H9 (cell line): ENCODE results near the gene HS6ST3. TPM values are rescaled to one million over a fixed set of nuclear protein-coding genes. Genes with fewer than 3 reads are reported as not detected.

ENCODE experiments used
- DNase-seq: peaks from one replicate; pipeline ENCODE4 v3.0.0-alpha.2; 2017
- H2AFZ ChIP-seq: one replicate; pipeline ENCODE4 v1.6.1; 2013; ENCODE audit warnings: mild to moderate bottlenecking, low read length, control low read depth, moderate library complexity
- H2AK5ac ChIP-seq: 2 replicates; pipeline ENCODE4 v1.6.1; 2013; ENCODE audit warnings: low read length, control low read depth, mixed read lengths; ENCODE audit not compliant: insufficient read length
- H2BK120ac ChIP-seq: one replicate; pipeline ENCODE4 v1.6.1; 2013; ENCODE audit warnings: low read depth, mild to moderate bottlenecking, low read length, control low read depth, inconsistent platforms; ENCODE audit not compliant: poor library complexity, severe bottlenecking
- H2BK12ac ChIP-seq: 2 replicates; pipeline ENCODE4 v1.6.1; 2013; ENCODE audit warnings: low read length, control low read depth, mixed read lengths, low read depth; ENCODE audit not compliant: insufficient read length
- H2BK15ac ChIP-seq: 2 replicates; pipeline ENCODE4 v1.6.1; 2013; ENCODE audit warnings: low read depth, low read length, control low read depth
- H2BK20ac ChIP-seq: one replicate; pipeline ENCODE4 v1.6.1; 2013; ENCODE audit warnings: low read depth, mild to moderate bottlenecking, low read length, control low read depth, inconsistent platforms; ENCODE audit not compliant: poor library complexity, severe bottlenecking
- H2BK5ac ChIP-seq: 2 replicates; pipeline ENCODE4 v1.6.1; 2013; ENCODE audit warnings: low read length, control low read depth, mixed read lengths; ENCODE audit not compliant: insufficient read length
- H3K14ac ChIP-seq: 2 replicates; pipeline ENCODE4 v1.6.1; 2013; ENCODE audit warnings: low read length, control low read depth; ENCODE audit not compliant: insufficient read depth
- H3K18ac ChIP-seq: 2 replicates; pipeline ENCODE4 v1.6.1; 2013; ENCODE audit warnings: low read depth, mild to moderate bottlenecking, mixed read lengths, low read length, control low read depth; ENCODE audit not compliant: insufficient read length
- H3K23ac ChIP-seq: 2 replicates; pipeline ENCODE4 v1.6.1; 2013; ENCODE audit warnings: low read length, control low read depth, mixed read lengths, low read depth; ENCODE audit not compliant: insufficient read length
- H3K23me2 ChIP-seq: 2 replicates; pipeline ENCODE4 v1.6.1; 2013; ENCODE audit warnings: low read depth, mild to moderate bottlenecking, mixed read lengths, low read length, control low read depth; ENCODE audit not compliant: insufficient read length, poor library complexity, severe bottlenecking
- H3K27ac ChIP-seq: 2 replicates; pipeline ENCODE4 v1.5.1; 2013; ENCODE audit warnings: low read length, control low read depth, mixed read lengths, low read depth; ENCODE audit not compliant: insufficient read length
- H3K27me3 ChIP-seq: 2 replicates; pipeline ENCODE4 v1.6.1; 2013; ENCODE audit warnings: low read length, control low read depth, inconsistent platforms; ENCODE audit not compliant: insufficient read depth
- H3K4ac ChIP-seq: 2 replicates; pipeline ENCODE4 v1.6.1; 2013; ENCODE audit warnings: low read depth, mild to moderate bottlenecking, control low read depth, inconsistent platforms, low read length, moderate library complexity
- H3K4me1 ChIP-seq: 2 replicates; pipeline ENCODE4 v1.6.1; 2013; ENCODE audit warnings: low read length, control low read depth, inconsistent platforms; ENCODE audit not compliant: insufficient read depth
- H3K4me2 ChIP-seq: 2 replicates; pipeline ENCODE4 v1.6.1; 2013; ENCODE audit warnings: low read length, control low read depth, mixed read lengths; ENCODE audit not compliant: insufficient read length, insufficient read depth
- H3K56ac ChIP-seq: 2 replicates; pipeline ENCODE4 v1.6.1; 2013; ENCODE audit warnings: low read depth, mild to moderate bottlenecking, mixed read lengths, low read length, control low read depth; ENCODE audit not compliant: insufficient read length
- H3K79me1 ChIP-seq: 2 replicates; pipeline ENCODE4 v1.6.1; 2013; ENCODE audit warnings: low read depth, mild to moderate bottlenecking, moderate library complexity, low read length, control low read depth, inconsistent platforms; ENCODE audit not compliant: insufficient read depth, poor library complexity, severe bottlenecking
- H3K79me2 ChIP-seq: 2 replicates; pipeline ENCODE4 v1.6.1; 2013; ENCODE audit warnings: low read length, control low read depth, inconsistent platforms; ENCODE audit not compliant: insufficient read depth
- H3K9ac ChIP-seq: 2 replicates; pipeline ENCODE4 v1.6.1; 2013; ENCODE audit warnings: low read length, control low read depth, mixed read lengths; ENCODE audit not compliant: insufficient read length; ENCODE audit errors: extremely low read depth
- H3K9me3 ChIP-seq: one replicate; pipeline ENCODE4 v1.6.1; 2013; ENCODE audit warnings: low read depth, low read length, inconsistent platforms; ENCODE audit not compliant: control insufficient read depth
- H3T11ph ChIP-seq: one replicate; pipeline ENCODE4 v1.6.1; 2013; ENCODE audit warnings: mild to moderate bottlenecking, low read length, control low read depth, inconsistent platforms
- H4K20me1 ChIP-seq: one replicate; pipeline ENCODE4 v1.6.1; 2013; ENCODE audit not compliant: control insufficient read depth, insufficient read length, insufficient read depth
- H4K5ac ChIP-seq: 2 replicates; pipeline ENCODE4 v1.6.1; 2013; ENCODE audit warnings: low read depth, mild to moderate bottlenecking, mixed read lengths, low read length, control low read depth; ENCODE audit not compliant: insufficient read length
- H4K8ac ChIP-seq: replicated peaks from 2 replicates; pipeline ENCODE4 v1.6.1; 2013; ENCODE audit warnings: low read length, control low read depth, mixed read lengths, low read depth; ENCODE audit not compliant: insufficient read length
- H4K91ac ChIP-seq: 2 replicates; pipeline ENCODE4 v1.6.1; 2013; ENCODE audit warnings: low read depth, mild to moderate bottlenecking, moderate library complexity, mixed read lengths, low read length, control low read depth; ENCODE audit not compliant: insufficient read length
- H3K27ac Mint-ChIP-seq, 3 experiments: 2 replicates in 2 of 3; 3 replicates in 1 of 3; pipeline ENCODE4 v1.8.0; 2020 to 2021; ENCODE audit warnings: mixed read lengths in 3 of 3, mild to moderate bottlenecking in 1 of 3, moderate library complexity in 1 of 3
- H3K27me3 Mint-ChIP-seq: 2 replicates; pipeline ENCODE4 v1.8.0; 2021; ENCODE audit warnings: low read depth, mild to moderate bottlenecking, moderate library complexity, mixed read lengths
- H3K36me3 Mint-ChIP-seq, 3 experiments: 2 replicates in 2 of 3; 3 replicates in 1 of 3; pipeline ENCODE4 v1.8.0; 2020 to 2021; ENCODE audit warnings: low read depth in 3 of 3, mixed read lengths in 3 of 3; ENCODE audit not compliant: insufficient read depth in 1 of 3
- H3K4me1 Mint-ChIP-seq, 2 experiments: 2 replicates each; pipeline ENCODE4 v1.8.0; 2020; ENCODE audit warnings: mixed read lengths in 2 of 2
- H3K4me3 Mint-ChIP-seq, 2 experiments: 2 replicates in 1 of 2; 3 replicates in 1 of 2; pipeline ENCODE4 v1.8.0; 2020 to 2021; ENCODE audit warnings: mild to moderate bottlenecking in 2 of 2, mixed read lengths in 2 of 2, moderate library complexity in 1 of 2
- H3K9me3 Mint-ChIP-seq, 2 experiments: 2 replicates in 1 of 2; 3 replicates in 1 of 2; pipeline ENCODE4 v1.8.0; 2020; ENCODE audit warnings: mild to moderate bottlenecking in 2 of 2, mixed read lengths in 2 of 2, moderate library complexity in 1 of 2
- CTCF ChIP-seq: fragments of 200-600 bp; sonication (generic); conservative IDR thresholded peaks from 3 replicates; pipeline ENCODE4 v1.8.0; 2021; ENCODE audit warnings: antibody characterized with exemption, mild to moderate bottlenecking
- WGBS: extraction: QIAGEN DNeasy Blood & Tissue Kit; methylation state at CpG from one replicate; pipeline ENCODE4 v1.1.7; 2013; ENCODE audit warnings: missing lambda C conversion rate, low lambda C conversion rate, mixed read lengths; ENCODE audit not compliant: insufficient read length; ENCODE audit errors: extremely low coverage; 5-methylcytosine and 5-hydroxymethylcytosine counted together
- total RNA-seq: library from RNA; stranded (reverse); gene quantifications from 2 replicates; pipeline ENCODE4 v1.2.1, GENCODE V29; 2021

HS6ST3 gene
- total RNA-seq, 1 experiment from 2014 or later, result 0.44 TPM

- TF ChIP-seq CTCF, result no peak
- no peaks in the 10 kb centered on the region for H3K9me3 ChIP-seq
- H4K5ac ChIP-seq, result no peak overlapping the region
- H2AK5ac ChIP-seq, result no peak overlapping the region
- H3K79me1 ChIP-seq, result no peaks in the 10 kb centered on the region
- H3K56ac ChIP-seq, result no peak overlapping the region
- H3K79me2 ChIP-seq, result no peaks in the 10 kb centered on the region
- no peaks in the 10 kb centered on the region; a peak in 1 of 5 replicates for H3K9me3 Mint-ChIP-seq
- H4K8ac ChIP-seq, result no peak overlapping the region
- no peak overlapping the region for H3K18ac ChIP-seq
- no peak overlapping the region for H2BK20ac ChIP-seq
- no CpG with 5 or more reads among the region's 1 CpG for WGBS
- no peak overlapping the region for H2BK12ac ChIP-seq
- no peak overlapping the region for H4K91ac ChIP-seq
- H3K9ac ChIP-seq, result no peak overlapping the region
- H3K27me3 Mint-ChIP-seq, result no peaks in the 10 kb centered on the region
- H3K4ac ChIP-seq, result no peak overlapping the region
- H2BK5ac ChIP-seq, result no peak overlapping the region
- H2BK15ac ChIP-seq, result no peak overlapping the region
- no peak overlapping the region for H3K4me3 Mint-ChIP-seq
- H3K23me2 ChIP-seq, result no peaks in the 10 kb centered on the region
- H3K27me3 ChIP-seq, result no peaks in the 10 kb centered on the region
- H3K14ac ChIP-seq, result no peak overlapping the region
- H2AFZ ChIP-seq, result no peak overlapping the region
- no peak overlapping the region for H3K4me2 ChIP-seq
- H3K36me3 Mint-ChIP-seq, result no peaks in the 10 kb centered on the region
- no peak overlapping the region for H3K27ac ChIP-seq
- H3T11ph ChIP-seq, result no peak overlapping the region
- H3K27ac Mint-ChIP-seq, result no peak overlapping the region
- no peak overlapping the region for H2BK120ac ChIP-seq
- no peaks in the 10 kb centered on the region for H4K20me1 ChIP-seq
- no peaks in the 10 kb centered on the region for H3K4me1 Mint-ChIP-seq
- H3K4me1 ChIP-seq, result no peaks in the 10 kb centered on the region
- no peak overlapping the region for H3K23ac ChIP-seq
- DNase-seq, result no peak
Observed at GRCh38 chr13:96615252-96615651, 525.3 kb downstream of the HS6ST3 start.
